GM18873 (cell line): ENCODE data around the gene TMEM164.

Experiments
- ATAC-seq: cut with Tn5 transposase; IDR thresholded peaks from one replicate; pipeline ENCODE4 v1.9.1; 2021; ENCODE audit warnings: mild to moderate bottlenecking, moderate library complexity, moderate number of reproducible peaks; ENCODE audit not compliant: unreplicated experiment, low FRiP score

TMEM164 gene

GRCh38 chrX:110003167-110004156 is 548 bp downstream of the TMEM164 start:
- ATAC-seq = no peak

- no peak for ATAC-seq
Observed at GRCh38 chrX:110004215-110004614, 1.3 kb downstream of the TMEM164 start.

- no peak for ATAC-seq
Observed at GRCh38 chrX:110004731-110005369, 1.9 kb downstream of the TMEM164 start.

GRCh38 chrX:110006161-110006560 is 3.2 kb downstream of the TMEM164 start:
- ATAC-seq = no peak

- no peak for ATAC-seq
Observed at GRCh38 chrX:110006821-110007375, 4.0 kb downstream of the TMEM164 start.

- ATAC-seq = no peak
Observed at GRCh38 chrX:110008011-110008635, 5.2 kb downstream of the TMEM164 start.

- ATAC-seq = no peak
Observed at GRCh38 chrX:110012818-110013485, 10.0 kb downstream of the TMEM164 start.

GRCh38 chrX:110013968-110014367 is 11.1 kb downstream of the TMEM164 start:
- ATAC-seq = no peak

- ATAC-seq = no peak
Observed at GRCh38 chrX:110015032-110015431, 12.1 kb downstream of the TMEM164 start.

GRCh38 chrX:110015915-110016314 is 13.0 kb downstream of the TMEM164 start:
- ATAC-seq = no peak

- ATAC-seq = no peak
Observed at GRCh38 chrX:110020536-110020935, 17.6 kb downstream of the TMEM164 start.

- no peak for ATAC-seq
Observed at GRCh38 chrX:110021258-110022022, 18.5 kb downstream of the TMEM164 start.

GRCh38 chrX:110022599-110023448 is 19.9 kb downstream of the TMEM164 start:
- ATAC-seq = no peak

- no peak for ATAC-seq
Observed at GRCh38 chrX:110025395-110025794, 22.5 kb downstream of the TMEM164 start.

GRCh38 chrX:110026099-110026844 is 23.4 kb downstream of the TMEM164 start:
- ATAC-seq = no peak

- no peak for ATAC-seq
Observed at GRCh38 chrX:110032534-110033147, 29.7 kb downstream of the TMEM164 start.

GRCh38 chrX:110034036-110034435 is 31.1 kb downstream of the TMEM164 start:
- ATAC-seq = no peak
